Measurements from ENCODE around the gene C9orf85. TPM values are rescaled to one million over a fixed set of nuclear protein-coding genes. Genes with fewer than 3 reads are reported as not detected.
"Not testable (repeated sequence)": the region's sequence is repeated elsewhere in the genome, so short reads cannot be mapped to it uniquely, and the experiment has no call there.

C9orf85 gene
- total RNA-seq, 1 donor from 2014 or later = 29.3 TPM

- Histone ChIP-seq H3K27ac (no peak overlapping the region), H4K20me1 (ENCODE audit: low read depth) (no peaks in the 10 kb centered on the region), H3K27me3 (no peaks in the 10 kb centered on the region), H3K4me1 (peaks cover 14% of the 10 kb centered on the region), H2AFZ (replicated peaks) (no peak overlapping the region), H3F3A (ENCODE audit: low read depth) (peaks cover 23% of the 10 kb centered on the region), H3K9ac (no peak overlapping the region), H3K4me3 (no peak overlapping the region), H3K36me3 (no peaks in the 10 kb centered on the region), H3K79me2 (ENCODE audit: low read depth) (no peaks in the 10 kb centered on the region), H3K9me3 (ENCODE audit: low read depth) (no peaks in the 10 kb centered on the region), H3K4me2 (no peak overlapping the region)
- Mint-ChIP-seq H3K36me3 (no peaks in the 10 kb centered on the region), H3K4me1 (no peaks in the 10 kb centered on the region), H3K9me3 (no peaks in the 10 kb centered on the region), H3K27ac (no peak overlapping the region), H3K27me3 (ENCODE audit: insufficient read depth, low read depth) (no peaks in the 10 kb centered on the region), H3K4me3 (no peak overlapping the region)
- TF ChIP-seq EZH2 (IDR thresholded peaks at IDR 0.05) (no peak), CTCF (IDR thresholded peaks at IDR 0.05) (no peak), EZH2phosphoT487 (IDR thresholded peaks at IDR 0.05) (no peak)
- no peak for DNase-seq (ENCODE audit: low spot score)
Observed at GRCh38 chr9:71955300-71955915, 44.0 kb downstream of the C9orf85 start.

GRCh38 chr9:71962328-71962727 lies 50.9 kb downstream of the C9orf85 start:
- Mint-ChIP-seq H3K27me3 (ENCODE audit: insufficient read depth, low read depth) (no peaks in the 10 kb centered on the region), H3K27ac (no peak overlapping the region), H3K4me1 (peaks cover 5% of the 10 kb centered on the region), H3K36me3 (peaks cover 18% of the 10 kb centered on the region), H3K4me3 (no peak overlapping the region), H3K9me3 (no peaks in the 10 kb centered on the region)
- Histone ChIP-seq H3K9me3 (ENCODE audit: low read depth) (no peaks in the 10 kb centered on the region), H3K4me3 (no peak overlapping the region), H3K36me3 (no peaks in the 10 kb centered on the region), H3K27ac (no peak overlapping the region), H3K27me3 (no peaks in the 10 kb centered on the region), H3F3A (ENCODE audit: low read depth) (no peaks in the 10 kb centered on the region), H3K4me1 (peaks cover 16% of the 10 kb centered on the region), H3K79me2 (ENCODE audit: low read depth) (no peaks in the 10 kb centered on the region), H4K20me1 (ENCODE audit: low read depth) (no peaks in the 10 kb centered on the region), H3K9ac (no peak overlapping the region), H2AFZ (replicated peaks) (no peak overlapping the region), H3K4me2 (no peak overlapping the region)
- DNase-seq (ENCODE audit: low spot score) = no peak
- TF ChIP-seq EZH2phosphoT487 (IDR thresholded peaks at IDR 0.05) = no peak
- TF ChIP-seq CTCF (IDR thresholded peaks at IDR 0.05) = no peak
- TF ChIP-seq EZH2 (IDR thresholded peaks at IDR 0.05) = no peak

- H3K4me1 ChIP-seq = peaks cover 16% of the 10 kb centered on the region
- DNase-seq (ENCODE audit: low spot score); H3K4me2 ChIP-seq; H3F3A ChIP-seq (ENCODE audit: low read depth); H3K27me3 ChIP-seq; H3K4me3 ChIP-seq; H3K36me3 ChIP-seq; H3K27ac Mint-ChIP-seq; H2AFZ ChIP-seq (replicated peaks); H3K27ac ChIP-seq; H3K4me1 Mint-ChIP-seq; H3K9me3 ChIP-seq (ENCODE audit: low read depth); H4K20me1 ChIP-seq (ENCODE audit: low read depth); H3K4me3 Mint-ChIP-seq; H3K79me2 ChIP-seq (ENCODE audit: low read depth); H3K9ac ChIP-seq; H3K9me3 Mint-ChIP-seq; H3K27me3 Mint-ChIP-seq (ENCODE audit: insufficient read depth, low read depth): not testable (repeated sequence)
- H3K36me3 Mint-ChIP-seq = peaks cover 21% of the 10 kb centered on the region
Observed at GRCh38 chr9:71963471-71963996, 52.1 kb downstream of the C9orf85 start.

GRCh38 chr9:71965403-71965802 lies 54.0 kb downstream of the C9orf85 start:
- H3K4me1 ChIP-seq = peaks cover 16% of the 10 kb centered on the region
- no peak overlapping the region for H3K4me3 ChIP-seq
- H3K27me3 ChIP-seq = no peaks in the 10 kb centered on the region
- H3K27ac Mint-ChIP-seq = no peak overlapping the region
- H3K79me2 ChIP-seq (ENCODE audit: low read depth) = peaks cover 8% of the 10 kb centered on the region
- no peak overlapping the region for H3K9ac ChIP-seq
- H2AFZ ChIP-seq (replicated peaks) = no peak overlapping the region
- no peaks in the 10 kb centered on the region for H3K27me3 Mint-ChIP-seq (ENCODE audit: insufficient read depth, low read depth)
- H3K4me1 Mint-ChIP-seq = peaks cover 5% of the 10 kb centered on the region
- no peaks in the 10 kb centered on the region for H4K20me1 ChIP-seq (ENCODE audit: low read depth)
- H3K4me2 ChIP-seq = no peak overlapping the region
- peaks cover 27% of the 10 kb centered on the region for H3K36me3 Mint-ChIP-seq
- H3K27ac ChIP-seq = no peak overlapping the region
- H3K9me3 ChIP-seq (ENCODE audit: low read depth) = no peaks in the 10 kb centered on the region
- H3K9me3 Mint-ChIP-seq = peaks cover 5% of the 10 kb centered on the region
- H3K4me3 Mint-ChIP-seq = no peak overlapping the region
- no peak for DNase-seq (ENCODE audit: low spot score)
- TF ChIP-seq CTCF (IDR thresholded peaks at IDR 0.05) = no peak
- no peak for TF ChIP-seq EZH2 (IDR thresholded peaks at IDR 0.05)
- no peak for TF ChIP-seq EZH2phosphoT487 (IDR thresholded peaks at IDR 0.05)
- H3F3A ChIP-seq (ENCODE audit: low read depth) = no peaks in the 10 kb centered on the region
- H3K36me3 ChIP-seq = no peaks in the 10 kb centered on the region
